Measurements from ENCODE around the gene PLA2G3. TPM values are rescaled to one million over a fixed set of nuclear protein-coding genes. Genes with fewer than 3 reads are reported as not detected.

The PLA2G3 gene
- total and polyA plus RNA-seq, 12 donors: 0.09 TPM; not detected in 11

- intact Hi-C loops (cut with DNase I): loop anchor here (5.0 to 10.0 kb wide), 5 partner anchors 42 to 207 kb away; partner anchors contain the start of gene SELENOM (in 1 of the 2)
- peak; percentile 63 to 90 (median 83) for DNase-seq
- H3K27me3 ChIP-seq: no peaks in the 10 kb centered on the region
Observed at GRCh38 chr22:31148953-31149627, 8.8 kb upstream of the PLA2G3 start.

GRCh38 chr22:31148488-31148887 is 8.2 kb upstream of the PLA2G3 start:
- H3K4me1 ChIP-seq (replicated peaks in 1 of 2): peaks cover 0 to 9% of the 10 kb centered on the region in 2 donors
- H3K4me3 ChIP-seq: no peak overlapping the region
- H3K27me3 ChIP-seq: no peaks in the 10 kb centered on the region
- TF ChIP-seq CTCF (IDR thresholded peaks at IDR 0.05) (no peak), POLR2A (IDR thresholded peaks at IDR 0.05) (no peak)
- intact Hi-C loops (cut with DNase I): loop anchor here (5.0 to 10.0 kb wide), 5 partner anchors 41 to 206 kb away; partner anchors contain the start of gene SELENOM (in 1 of the 2)
- H3K27ac ChIP-seq: peak overlapping the region in 2 of 5 donors; percentile 43 to 60
- WGBS, 4 donors: 71 to 100% (median 80%) methylated on average over 1 of the region's 1 CpG
- H3K9me3 ChIP-seq (replicated peaks in 1 of 3): no peaks in the 10 kb centered on the region
- no peaks in the 10 kb centered on the region for H3K36me3 ChIP-seq (replicated peaks in 1 of 2)
- DNase-seq: no peak

More at GRCh38 chr22:31148953-31149627, 8.8 kb upstream of the PLA2G3 start:
- peak; percentile 79 to 98 (median 94) for TF ChIP-seq CTCF (IDR thresholded peaks at IDR 0.05)
- no peak for TF ChIP-seq POLR2A (IDR thresholded peaks at IDR 0.05)
- no peaks in the 10 kb centered on the region for H3K36me3 ChIP-seq (replicated peaks in 1 of 2)
- H3K9me3 ChIP-seq (replicated peaks in 1 of 3): no peaks in the 10 kb centered on the region
- no peak overlapping the region for H3K4me3 ChIP-seq
- WGBS, 4 donors: 12 to 21% (median 14%) methylated on average over 5 of the region's 5 CpGs
- H3K27ac ChIP-seq: peak overlapping the region in 2 of 5 donors; percentile 43 to 60
- H3K4me1 ChIP-seq (replicated peaks in 1 of 2): peaks cover 0 to 9% of the 10 kb centered on the region in 2 donors

- TF ChIP-seq POLR2A (IDR thresholded peaks at IDR 0.05) (no peak), CTCF (IDR thresholded peaks at IDR 0.05) (no peak)
- Histone ChIP-seq H3K4me3 (no peak overlapping the region), H3K9me3 (replicated peaks in 1 of 3) (no peaks in the 10 kb centered on the region), H3K36me3 (replicated peaks in 1 of 2) (no peaks in the 10 kb centered on the region), H3K27me3 (no peaks in the 10 kb centered on the region), H3K4me1 (replicated peaks in 1 of 2) (peaks cover 0 to 4% of the 10 kb centered on the region in 2 donors), H3K27ac (no peak overlapping the region)
- intact Hi-C loops (cut with DNase I): loop anchor here in 1 of 2 donors (10.0 kb wide), 1 partner anchor 199 kb away; no protein-coding TSS in a partner anchor
- DNase-seq: no peak
Observed at GRCh38 chr22:31144223-31144622, 3.9 kb upstream of the PLA2G3 start.

GRCh38 chr22:31143537-31143936 is 3.2 kb upstream of the PLA2G3 start:
- peak in 3 of 7 donors; percentile 49 to 77 (median 68) for DNase-seq
- H3K27me3 ChIP-seq: no peaks in the 10 kb centered on the region

More at GRCh38 chr22:31143537-31143936, 3.2 kb upstream of the PLA2G3 start:
- no peak overlapping the region for H3K27ac ChIP-seq
- H3K4me3 ChIP-seq: no peak overlapping the region
- no peaks in the 10 kb centered on the region for H3K9me3 ChIP-seq (replicated peaks in 1 of 3)
- intact Hi-C loops (cut with DNase I): loop anchor here in 1 of 2 donors (10.0 kb wide), 1 partner anchor 199 kb away; no protein-coding TSS in a partner anchor
- H3K4me1 ChIP-seq (replicated peaks in 1 of 2): no peaks in the 10 kb centered on the region
- no peaks in the 10 kb centered on the region for H3K36me3 ChIP-seq (replicated peaks in 1 of 2)
- TF ChIP-seq POLR2A (IDR thresholded peaks at IDR 0.05) (no peak), CTCF (IDR thresholded peaks at IDR 0.05) (no peak)
- WGBS, 4 donors: 65 to 85% (median 80%) methylated on average over 3 of the region's 3 CpGs

All from adrenal gland (tissue), 12 donors.